Measurements from ENCODE around the gene MAGEB2.

Gene MAGEB2

DNA sequence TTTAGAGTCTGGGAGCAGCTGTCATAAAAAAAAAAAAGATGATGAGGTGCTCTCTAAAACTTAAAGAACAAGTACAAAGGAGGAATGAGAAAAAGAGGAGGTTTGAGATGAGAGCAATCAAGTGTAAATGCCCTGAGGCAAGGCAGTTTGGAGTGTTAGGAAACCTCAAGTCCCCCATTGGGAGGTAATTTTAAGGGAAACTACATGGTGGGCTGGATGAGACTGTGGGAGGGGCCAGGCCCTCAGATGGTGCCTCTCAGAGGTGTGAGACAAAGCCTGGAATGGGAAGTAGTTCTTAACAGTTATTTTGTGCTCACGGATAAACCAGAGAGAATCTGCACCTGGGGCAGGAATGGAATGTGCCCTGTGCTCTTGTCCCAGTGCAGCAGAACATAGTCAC is 13.2 kb downstream of the MAGEB2 start:
- TF ChIP-seq MYC (IDR thresholded peaks at IDR 0.05; ENCODE audit: low read depth, low read length) (no peak), POLR2A (IDR thresholded peaks at IDR 0.05; ENCODE audit: extremely low read depth, insufficient read length) (no peak)
- TF ChIP-seq, protein P1, sequence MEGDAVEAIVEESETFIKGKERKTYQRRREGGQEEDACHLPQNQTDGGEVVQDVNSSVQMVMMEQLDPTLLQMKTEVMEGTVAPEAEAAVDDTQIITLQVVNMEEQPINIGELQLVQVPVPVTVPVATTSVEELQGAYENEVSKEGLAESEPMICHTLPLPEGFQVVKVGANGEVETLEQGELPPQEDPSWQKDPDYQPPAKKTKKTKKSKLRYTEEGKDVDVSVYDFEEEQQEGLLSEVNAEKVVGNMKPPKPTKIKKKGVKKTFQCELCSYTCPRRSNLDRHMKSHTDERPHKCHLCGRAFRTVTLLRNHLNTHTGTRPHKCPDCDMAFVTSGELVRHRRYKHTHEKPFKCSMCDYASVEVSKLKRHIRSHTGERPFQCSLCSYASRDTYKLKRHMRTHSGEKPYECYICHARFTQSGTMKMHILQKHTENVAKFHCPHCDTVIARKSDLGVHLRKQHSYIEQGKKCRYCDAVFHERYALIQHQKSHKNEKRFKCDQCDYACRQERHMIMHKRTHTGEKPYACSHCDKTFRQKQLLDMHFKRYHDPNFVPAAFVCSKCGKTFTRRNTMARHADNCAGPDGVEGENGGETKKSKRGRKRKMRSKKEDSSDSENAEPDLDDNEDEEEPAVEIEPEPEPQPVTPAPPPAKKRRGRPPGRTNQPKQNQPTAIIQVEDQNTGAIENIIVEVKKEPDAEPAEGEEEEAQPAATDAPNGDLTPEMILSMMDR (IDR thresholded peaks at IDR 0.05; ENCODE audit: low read depth, low read length) = no peak
- TF ChIP-seq, protein P2, sequence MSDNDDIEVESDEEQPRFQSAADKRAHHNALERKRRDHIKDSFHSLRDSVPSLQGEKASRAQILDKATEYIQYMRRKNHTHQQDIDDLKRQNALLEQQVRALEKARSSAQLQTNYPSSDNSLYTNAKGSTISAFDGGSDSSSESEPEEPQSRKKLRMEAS (IDR thresholded peaks at IDR 0.05; ENCODE audit: low read depth, low read length) = no peak
- H3K4me3 ChIP-seq (ENCODE audit: low read depth, low read length) = no peak overlapping the region
- DNase-seq (ENCODE audit: low read depth) = no peak

DNA sequence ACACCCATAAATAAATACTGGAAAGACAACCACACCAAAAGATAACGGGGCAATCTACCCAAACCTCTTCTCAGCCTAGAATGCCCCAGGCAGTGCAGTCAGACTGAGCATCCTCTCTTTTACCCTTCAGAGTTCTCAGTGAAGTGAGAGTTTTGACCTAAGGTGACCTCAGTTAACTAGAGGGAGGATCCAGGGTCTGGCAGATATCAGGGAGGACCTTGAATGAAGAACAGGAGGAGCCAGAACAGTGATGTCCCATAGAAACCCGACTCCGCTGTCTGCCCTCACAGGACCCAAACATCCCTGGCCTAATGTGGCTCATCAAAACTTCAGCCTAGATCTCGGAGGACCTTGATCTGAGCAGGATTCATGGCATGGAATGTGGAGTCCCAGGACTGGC is 15.0 kb downstream of the MAGEB2 start, which contains the start of gene MAGEB3:
Gene MAGEB3 (plus strand): TSS at position 263 of the 400 bp plus-strand sequence. CDS start 5,268 bp downstream, outside the sequence.
- no peak for DNase-seq (ENCODE audit: low read depth)

DNA sequence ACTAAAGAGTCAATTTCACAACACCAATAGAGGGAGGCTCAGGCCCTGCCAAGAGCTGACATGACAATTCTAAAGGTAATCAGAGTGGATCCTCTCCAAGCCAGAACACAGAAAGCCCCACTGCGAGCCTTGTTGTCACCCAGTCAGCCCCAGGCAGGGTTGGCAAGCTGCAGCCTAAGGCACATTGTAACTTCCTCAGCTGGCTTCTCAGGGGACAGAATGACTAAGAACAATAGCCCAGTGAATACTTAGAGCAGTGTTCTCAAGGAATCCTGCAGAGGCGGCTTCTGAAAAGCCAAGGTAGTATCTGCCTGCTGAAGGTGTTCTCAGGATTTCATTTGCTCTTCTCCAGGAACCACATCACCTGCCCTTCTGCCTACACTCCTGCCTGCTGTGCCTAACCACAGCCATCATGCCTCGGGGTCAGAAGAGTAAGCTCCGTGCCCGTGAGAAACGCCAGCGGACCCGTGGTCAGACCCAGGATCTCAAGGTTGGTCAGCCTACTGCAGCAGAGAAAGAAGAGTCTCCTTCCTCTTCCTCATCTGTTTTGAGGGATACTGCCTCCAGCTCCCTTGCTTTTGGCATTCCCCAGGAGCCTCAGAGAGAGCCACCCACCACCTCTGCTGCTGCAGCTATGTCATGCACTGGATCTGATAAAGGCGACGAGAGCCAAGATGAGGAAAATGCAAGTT is 26.5 kb downstream of the MAGEB2 start, which contains the start of gene MAGEB4:
Gene MAGEB4 (plus strand): TSS at position 277 of the 692 bp plus-strand sequence. CDS start 136 bp downstream, at position 413.
- no peak for DNase-seq (ENCODE audit: low read depth)

More for the DNA sequence above, 15.0 kb downstream of the MAGEB2 start, which contains the start of gene MAGEB3:
- TF ChIP-seq POLR2A (IDR thresholded peaks at IDR 0.05; ENCODE audit: extremely low read depth, insufficient read length) (no peak), MYC (IDR thresholded peaks at IDR 0.05; ENCODE audit: low read depth, low read length) (no peak)
- TF ChIP-seq, protein P1 (IDR thresholded peaks at IDR 0.05; ENCODE audit: low read depth, low read length) = no peak
- TF ChIP-seq, protein P2 (IDR thresholded peaks at IDR 0.05; ENCODE audit: low read depth, low read length) = no peak
- H3K4me3 ChIP-seq (ENCODE audit: low read depth, low read length) = no peak within 1 kb of the TSS

DNA sequence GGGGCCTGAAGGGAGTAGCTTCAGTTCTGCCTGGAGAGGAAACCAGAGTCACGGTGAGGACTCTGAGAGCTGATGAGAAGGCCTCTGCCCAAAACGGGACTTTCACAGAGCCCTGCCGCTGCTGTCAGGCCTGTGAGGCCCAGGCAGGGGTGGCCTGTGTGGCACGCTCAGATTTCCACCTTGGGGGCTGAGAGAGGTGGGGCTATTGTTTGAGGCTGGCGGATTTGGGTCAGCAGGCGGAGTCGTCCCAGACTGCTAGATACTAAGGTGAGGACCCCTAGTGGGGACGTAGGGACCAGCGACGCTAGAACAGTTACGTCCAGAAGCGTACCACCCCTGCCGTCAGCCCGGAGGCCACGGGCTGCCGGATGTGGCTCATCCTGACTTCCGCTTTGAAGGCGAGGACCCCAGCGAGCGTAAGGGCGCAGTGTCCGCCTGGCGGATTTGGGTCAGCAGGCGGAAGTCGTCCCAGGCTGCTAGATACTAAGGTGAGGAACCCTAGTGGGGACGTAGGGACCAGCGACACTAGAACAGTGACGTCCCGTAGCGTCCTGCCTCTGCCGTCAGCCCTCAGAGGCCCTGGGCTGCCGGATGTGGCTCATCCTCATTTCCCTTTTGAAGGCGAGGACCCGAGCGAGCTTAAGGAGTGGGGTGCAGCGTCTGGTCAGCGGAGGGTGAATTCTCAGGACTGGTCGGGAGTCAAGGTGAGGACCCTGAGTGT is 31.6 kb downstream of the MAGEB2 start, which contains the start of gene MAGEB1:
Gene MAGEB1 (plus strand): TSS at position 378 of the 721 bp plus-strand sequence. CDS start 3,348 bp downstream, outside the sequence.
- H3K4me3 ChIP-seq (ENCODE audit: low read depth, low read length) = no peak within 1 kb of the TSS
- no peak for DNase-seq (ENCODE audit: low read depth)
- TF ChIP-seq, protein P1 (IDR thresholded peaks at IDR 0.05; ENCODE audit: low read depth, low read length) = no peak
- TF ChIP-seq POLR2A (IDR thresholded peaks at IDR 0.05; ENCODE audit: extremely low read depth, insufficient read length) (no peak), MYC (IDR thresholded peaks at IDR 0.05; ENCODE audit: low read depth, low read length) (no peak)
- TF ChIP-seq, protein P2 (IDR thresholded peaks at IDR 0.05; ENCODE audit: low read depth, low read length) = no peak

More for the DNA sequence above, 26.5 kb downstream of the MAGEB2 start, which contains the start of gene MAGEB4:
- TF ChIP-seq, protein P1 (IDR thresholded peaks at IDR 0.05; ENCODE audit: low read depth, low read length) = no peak
- TF ChIP-seq POLR2A (IDR thresholded peaks at IDR 0.05; ENCODE audit: extremely low read depth, insufficient read length) (no peak), MYC (IDR thresholded peaks at IDR 0.05; ENCODE audit: low read depth, low read length) (no peak)
- TF ChIP-seq, protein P2 (IDR thresholded peaks at IDR 0.05; ENCODE audit: low read depth, low read length) = no peak
- no peak within 1 kb of the TSS for H3K4me3 ChIP-seq (ENCODE audit: low read depth, low read length)

DNA sequence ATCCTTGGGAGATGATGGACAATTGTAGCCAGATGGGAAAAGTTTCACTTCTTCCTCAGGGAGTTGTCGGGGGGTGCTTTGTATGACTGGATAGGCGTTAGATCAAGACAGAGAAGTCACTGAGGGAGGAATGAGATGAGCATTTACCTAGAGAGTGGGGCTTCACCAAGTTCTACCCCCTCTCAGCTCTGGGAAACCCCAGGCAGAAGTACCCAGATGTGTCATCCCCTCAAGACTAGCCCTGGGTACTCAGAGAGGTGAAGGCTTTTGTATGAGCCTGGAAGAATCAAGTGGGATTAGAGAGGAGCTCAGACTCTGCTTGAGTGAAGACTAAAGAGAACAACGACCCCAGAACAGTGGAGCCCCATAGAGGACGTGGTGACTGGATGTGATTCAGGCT is 33.5 kb downstream of the MAGEB2 start:
- no peak overlapping the region for H3K4me3 ChIP-seq (ENCODE audit: low read depth, low read length)
- no peak for DNase-seq (ENCODE audit: low read depth)
- TF ChIP-seq, protein P2 (IDR thresholded peaks at IDR 0.05; ENCODE audit: low read depth, low read length) = no peak
- no peak for TF ChIP-seq POLR2A (IDR thresholded peaks at IDR 0.05; ENCODE audit: extremely low read depth, insufficient read length)
- no peak for TF ChIP-seq MYC (IDR thresholded peaks at IDR 0.05; ENCODE audit: low read depth, low read length)
- TF ChIP-seq, protein P1 (IDR thresholded peaks at IDR 0.05; ENCODE audit: low read depth, low read length) = no peak
